NCI-H226 (cell line): ENCODE data around the gene LHFPL2.
"Not testable (repeated sequence)": the region's sequence is repeated elsewhere in the genome, so short reads cannot be mapped to it uniquely, and the experiment has no call there.

Experiments used
- DNase-seq: peaks from one replicate; pipeline ENCODE4 v3.0.0-alpha.2; 2015

Gene LHFPL2

GRCh38 chr5:78648359-78649210 lies at the start of gene LHFPL2:
LHFPL2 (minus strand) TSS chr5:78648772; CDS start chr5:78510213, 138,559 bp downstream.
- peak; percentile 71 for DNase-seq

GRCh38 chr5:78696637-78697036 lies 48.1 kb upstream of the LHFPL2 start:
- no peak for DNase-seq

GRCh38 chr5:78696052-78696451 lies 47.5 kb upstream of the LHFPL2 start:
- not testable (repeated sequence) for DNase-seq

DNA sequence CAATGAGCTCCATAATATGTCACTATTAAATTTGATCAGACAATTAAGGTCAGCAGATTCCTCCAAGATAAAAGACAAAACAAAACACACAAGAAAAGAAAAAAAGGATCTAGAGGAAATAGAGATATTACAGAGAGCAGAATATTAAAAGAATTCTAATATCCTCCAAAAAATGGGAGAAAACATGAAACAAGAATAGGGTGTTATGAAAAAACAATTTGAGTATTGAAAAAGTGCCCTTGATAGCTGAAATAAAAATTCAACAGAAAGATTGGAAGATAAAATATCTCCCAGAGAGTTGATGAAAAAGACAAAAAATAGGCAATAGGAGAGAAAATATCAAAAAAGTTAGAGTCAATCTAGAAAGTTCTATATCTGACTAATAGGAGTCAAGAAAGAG lies 44.8 kb upstream of the LHFPL2 start:
- no peak for DNase-seq

GRCh38 chr5:78691084-78691960 lies 42.8 kb upstream of the LHFPL2 start:
- DNase-seq = no peak

GRCh38 chr5:78690253-78690972 lies 41.8 kb upstream of the LHFPL2 start:
- DNase-seq = no peak

GRCh38 chr5:78689540-78690252 lies 41.1 kb upstream of the LHFPL2 start:
- no peak for DNase-seq

- DNase-seq = not testable (repeated sequence)
These were observed 38.9 kb upstream of the LHFPL2 start for GRCh38 chr5:78687514-78687913.

DNA sequence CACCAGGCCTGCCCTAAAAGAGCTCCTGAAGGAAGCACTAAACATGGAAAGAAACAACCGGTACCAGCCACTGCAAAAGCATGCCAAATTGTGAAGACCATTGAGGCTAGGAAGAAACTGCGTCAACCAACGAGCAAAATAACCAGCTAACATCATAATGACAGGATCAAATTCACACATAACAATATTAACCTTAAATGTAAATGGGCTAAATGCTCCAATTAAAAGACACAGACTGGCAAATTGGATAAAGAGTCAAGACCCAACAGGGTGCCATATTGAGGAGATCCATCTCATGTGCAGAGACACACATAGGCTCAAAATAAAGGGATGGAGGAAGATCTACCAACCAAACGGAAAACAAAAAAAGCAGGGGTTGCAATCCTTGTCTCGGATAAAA lies 35.3 kb upstream of the LHFPL2 start:
- not testable (repeated sequence) for DNase-seq

DNA sequence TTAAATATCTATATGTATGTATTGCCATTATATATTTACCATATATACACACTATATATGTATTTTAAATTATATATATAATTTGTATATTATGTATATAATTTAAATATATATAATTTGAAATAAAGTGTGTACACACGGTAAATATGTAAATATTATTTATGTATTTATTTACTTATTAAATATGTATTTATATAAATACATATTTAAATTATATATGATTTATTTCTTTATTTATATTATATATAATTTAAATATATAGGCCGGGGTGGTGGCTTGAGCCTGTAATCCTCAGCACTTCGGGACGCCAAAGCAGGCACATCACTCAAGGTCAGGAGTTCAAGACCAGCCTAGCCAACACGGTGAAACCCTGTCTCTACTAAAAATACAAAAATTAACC lies 31.3 kb upstream of the LHFPL2 start:
- no peak for DNase-seq

- peak; percentile 95 for DNase-seq
These were observed 29.5 kb upstream of the LHFPL2 start for GRCh38 chr5:78677777-78678668.

GRCh38 chr5:78675956-78676730 lies 27.6 kb upstream of the LHFPL2 start:
- no peak for DNase-seq

DNA sequence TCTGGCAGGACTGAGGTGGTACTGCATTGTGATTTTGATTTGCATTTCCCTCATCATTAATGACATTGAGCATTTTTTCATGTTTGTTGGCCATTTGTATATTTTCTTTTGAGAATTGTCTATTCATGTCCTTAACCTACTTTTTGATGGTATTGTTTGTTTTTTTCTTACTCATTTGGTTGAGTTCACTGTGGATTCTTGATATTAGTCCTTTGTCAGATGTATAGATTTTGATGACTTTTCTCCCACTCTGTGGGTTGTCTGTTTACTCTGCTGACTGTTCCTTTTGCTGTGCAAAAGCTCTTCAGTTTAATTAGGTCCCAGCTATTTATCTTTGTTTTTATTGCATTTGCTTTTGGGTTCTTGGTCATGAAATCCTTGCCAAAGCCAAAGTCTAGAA lies 25.3 kb upstream of the LHFPL2 start:
- DNase-seq = not testable (repeated sequence)

GRCh38 chr5:78672154-78672553 lies 23.6 kb upstream of the LHFPL2 start:
- DNase-seq = peak; percentile 62

GRCh38 chr5:78671609-78672008 lies 23.0 kb upstream of the LHFPL2 start:
- peak; percentile 89 for DNase-seq

DNA sequence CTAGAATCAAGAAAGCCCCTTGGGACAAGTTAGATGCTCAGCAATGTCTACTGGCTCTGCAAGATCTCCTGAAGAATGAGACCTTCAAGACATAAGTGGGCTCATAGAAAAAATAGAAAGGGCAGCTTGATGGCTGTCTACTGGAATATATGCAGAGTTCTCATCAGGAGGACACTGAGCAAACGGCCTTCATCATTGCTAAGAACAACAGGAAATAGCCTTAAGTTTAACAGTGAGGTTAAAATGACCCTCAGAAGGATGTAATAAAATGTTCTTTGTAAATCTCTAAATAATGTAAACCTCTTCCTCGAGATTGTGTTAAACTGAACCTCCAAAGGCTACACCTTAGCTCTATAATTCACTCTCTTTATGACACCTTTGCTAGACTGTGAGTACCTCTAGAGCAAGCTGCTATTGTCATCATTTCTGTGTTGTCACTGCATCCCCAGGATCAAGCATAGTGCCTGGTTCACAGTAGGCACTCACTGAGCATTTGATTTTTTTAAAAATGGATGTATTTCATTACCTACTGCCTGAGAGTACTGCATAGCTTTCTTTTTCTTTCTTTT lies 22.2 kb upstream of the LHFPL2 start:
- no peak for DNase-seq

DNA sequence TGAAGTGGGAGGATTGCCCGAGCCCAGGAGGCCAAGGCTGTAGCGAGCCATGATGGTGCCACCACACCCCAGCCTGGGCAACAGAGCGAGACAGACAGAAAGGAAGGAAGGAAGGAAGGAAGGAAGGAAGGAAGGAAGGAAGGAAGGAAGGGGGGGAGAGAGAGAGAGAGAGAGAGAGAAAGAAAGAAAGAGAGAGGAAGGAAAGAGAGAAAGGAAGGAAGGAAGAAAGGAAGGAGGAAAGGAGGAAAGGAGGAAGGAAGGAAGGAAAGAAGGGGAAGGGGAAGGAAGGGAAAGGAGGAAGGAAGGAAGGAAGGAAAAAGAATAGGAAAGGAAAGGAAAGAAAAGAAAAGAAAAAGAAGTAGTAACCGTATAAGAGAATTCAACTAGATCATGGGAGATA lies 20.8 kb upstream of the LHFPL2 start:
- no peak for DNase-seq

- DNase-seq = peak; percentile 49
These were observed 19.0 kb upstream of the LHFPL2 start for GRCh38 chr5:78667461-78668103.

DNA sequence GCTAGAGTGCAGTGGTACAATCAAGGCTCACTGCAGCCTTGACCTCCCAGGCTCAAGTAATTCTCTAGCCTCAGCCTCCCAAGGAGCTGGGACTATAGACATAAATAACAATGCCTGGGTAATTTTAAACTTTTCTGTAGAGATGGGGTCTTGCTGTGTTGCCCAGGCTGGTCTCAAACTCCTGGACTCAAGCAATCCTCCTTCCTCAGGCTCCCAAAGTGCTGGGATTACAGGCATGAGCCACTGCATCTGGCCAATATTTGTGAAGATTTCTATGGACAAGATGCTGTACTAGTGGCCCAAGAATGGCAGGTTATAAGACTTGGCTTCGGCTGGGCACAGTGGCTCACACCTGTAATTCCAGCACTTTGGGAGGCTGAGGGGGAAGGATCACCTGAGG lies 18.4 kb upstream of the LHFPL2 start:
- DNase-seq = not testable (repeated sequence)

DNA sequence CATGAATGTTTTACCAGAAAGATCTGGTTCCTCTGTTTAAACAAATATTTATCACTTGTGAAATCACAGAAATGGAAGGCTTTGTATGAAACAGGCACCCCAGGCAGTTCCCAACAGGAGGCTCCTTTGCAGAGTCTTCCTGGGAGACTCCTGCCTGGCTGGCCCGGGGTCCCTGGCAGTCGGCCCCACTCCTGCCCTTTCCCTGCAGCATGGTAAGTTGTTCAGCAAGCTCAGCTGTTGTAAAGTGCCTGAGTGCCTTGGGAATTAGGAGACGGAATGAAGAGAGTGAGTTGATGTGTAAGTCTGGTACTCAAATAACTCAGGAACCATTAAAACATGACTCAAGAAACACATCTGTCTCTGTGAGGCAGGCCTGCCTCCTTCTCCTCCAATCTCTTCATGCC lies 17.5 kb upstream of the LHFPL2 start:
- DNase-seq = no peak
